ENCODE results near the gene BANF1.

The BANF1 gene, protein sequence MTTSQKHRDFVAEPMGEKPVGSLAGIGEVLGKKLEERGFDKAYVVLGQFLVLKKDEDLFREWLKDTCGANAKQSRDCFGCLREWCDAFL

DNA sequence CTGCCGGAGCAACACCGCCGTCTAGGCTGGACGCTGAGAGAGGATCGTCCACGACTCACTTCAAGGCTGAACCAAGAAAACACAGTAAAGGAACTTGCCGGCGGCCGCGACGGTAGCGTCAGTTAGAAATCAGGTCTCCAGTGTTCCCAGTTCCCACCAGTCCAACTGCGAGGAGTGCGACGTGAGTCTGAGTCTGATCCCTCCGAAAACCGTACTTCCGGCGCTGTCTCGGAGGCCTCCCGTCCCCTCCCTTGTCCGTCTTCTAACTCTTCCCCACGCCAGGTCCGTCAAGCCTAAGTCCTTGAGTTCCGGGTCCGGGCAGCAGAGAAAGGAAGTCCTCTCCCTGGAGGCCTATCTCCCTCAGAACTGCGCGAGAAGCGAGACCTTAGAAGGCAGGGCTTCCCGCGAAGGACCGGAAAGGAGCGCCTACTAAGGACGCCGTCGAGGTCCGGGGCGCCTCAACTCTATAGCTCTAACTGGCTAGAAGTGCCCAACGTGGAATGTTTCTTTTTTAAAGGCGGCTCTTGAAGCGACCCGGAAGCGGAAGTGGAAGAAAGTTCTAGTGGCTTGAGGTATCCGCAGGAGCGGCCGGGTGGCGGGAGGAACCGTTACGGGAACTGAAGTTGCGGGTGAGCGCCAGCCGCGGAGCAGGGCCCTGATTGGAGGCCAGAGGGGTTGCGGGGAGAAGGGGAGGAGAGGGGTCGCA lies at the start of gene BANF1, which contains the start of gene EIF1AD:
TSS of gene BANF1 (plus strand) at position 562 of the 706 bp plus-strand sequence. CDS start 748 bp downstream, outside the sequence.
TSS of gene EIF1AD (minus strand) at position 216 of the 706 bp plus-strand sequence. CDS start 1,768 bp downstream, outside the sequence.
- DNase-seq (ENCODE audit: low spot score): peak; percentile 98

DNA sequence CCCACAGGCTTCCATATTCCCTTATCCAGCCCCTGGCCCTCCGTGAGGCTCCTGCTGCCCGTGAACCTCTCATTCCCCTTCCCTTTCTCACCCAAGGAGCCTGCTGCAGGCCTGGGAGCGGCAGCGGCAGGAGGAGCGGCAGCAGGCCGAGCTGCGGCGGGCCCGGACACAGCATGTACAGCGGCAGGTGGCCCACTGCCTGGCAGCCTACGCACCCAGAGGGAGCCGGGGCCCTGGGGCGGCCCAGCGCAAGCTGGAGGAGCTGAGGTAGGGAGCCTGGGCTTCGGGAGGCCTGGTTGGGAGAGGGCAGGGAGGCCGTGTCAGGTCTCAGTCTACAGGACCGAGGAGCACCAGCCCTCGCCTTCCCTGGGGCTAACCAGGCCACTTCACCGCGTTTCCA lies 48.8 kb upstream of the BANF1 start:
- no peak for DNase-seq (ENCODE audit: low spot score)

DNA sequence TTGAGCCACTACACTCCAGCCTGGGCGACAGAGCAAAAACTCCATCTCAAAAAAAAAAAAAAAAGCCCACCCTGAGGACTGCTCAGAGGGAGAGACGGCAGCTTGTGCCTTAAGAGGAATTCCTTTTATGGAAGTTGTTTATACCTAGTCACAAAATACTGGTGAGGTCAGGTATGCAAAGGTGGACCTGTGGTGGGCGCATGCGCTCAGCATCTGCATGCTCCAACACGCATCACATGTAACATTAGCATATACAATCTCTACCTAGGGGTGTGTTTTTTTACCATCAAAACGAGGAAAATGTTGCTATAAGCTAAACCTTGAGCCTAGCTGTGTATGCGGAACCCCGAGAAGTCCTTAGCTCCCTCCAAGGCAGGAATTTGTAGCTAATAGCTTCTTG lies 47.5 kb upstream of the BANF1 start:
- DNase-seq (ENCODE audit: low spot score): no peak

DNA sequence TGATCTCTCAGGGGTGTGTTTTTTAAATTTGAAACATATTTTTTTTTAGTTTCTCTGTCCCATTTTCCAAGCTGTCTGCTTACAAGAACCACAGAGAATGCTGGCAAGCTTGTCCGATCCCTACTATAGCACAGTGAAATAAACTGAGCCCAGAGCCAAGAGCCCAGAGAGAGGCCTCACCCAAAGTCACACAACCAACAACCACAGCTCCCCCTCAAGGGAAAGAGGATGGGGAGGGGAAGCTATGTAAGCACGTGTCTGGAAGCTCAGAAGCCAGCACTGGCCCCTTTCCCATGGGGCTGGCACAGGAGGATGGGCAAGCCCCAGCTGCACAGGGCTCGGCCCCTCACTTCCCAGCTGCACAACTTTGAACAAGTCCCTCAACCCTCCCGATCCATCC lies 44.0 kb upstream of the BANF1 start:
- no peak for DNase-seq (ENCODE audit: low spot score)

DNA sequence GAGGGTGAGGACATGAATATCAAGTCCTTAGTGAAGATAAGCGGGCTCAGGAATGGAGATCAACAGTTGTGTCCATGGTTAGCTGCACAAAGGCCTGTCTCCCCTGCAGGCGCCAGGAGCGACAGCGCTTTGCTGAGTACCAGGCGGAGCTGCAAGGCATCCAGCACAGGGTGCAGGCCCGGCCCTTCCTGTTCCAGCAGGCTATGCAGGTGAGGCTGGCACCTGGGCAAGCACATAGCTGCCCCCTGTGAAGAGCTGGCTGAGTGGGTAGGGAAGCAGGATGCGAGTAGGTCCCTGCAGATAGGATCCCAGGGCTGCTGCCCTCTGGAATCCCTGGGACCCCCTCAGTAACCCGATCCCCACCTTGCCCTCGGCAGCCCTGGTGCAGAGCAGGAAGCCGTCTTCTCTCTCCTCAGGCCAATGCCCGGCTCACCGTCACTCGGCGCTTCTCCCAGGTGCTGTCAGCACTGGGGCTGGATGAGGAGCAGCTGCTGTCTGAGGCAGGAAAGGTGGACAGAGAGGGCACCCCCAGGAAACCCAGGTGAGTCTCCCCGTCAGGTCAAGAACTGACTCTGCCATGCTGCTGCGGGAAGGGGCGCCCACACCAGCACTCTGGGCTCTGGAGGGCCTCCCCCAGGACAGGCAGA lies 43.4 kb upstream of the BANF1 start:
- DNase-seq (ENCODE audit: low spot score): no peak

DNA sequence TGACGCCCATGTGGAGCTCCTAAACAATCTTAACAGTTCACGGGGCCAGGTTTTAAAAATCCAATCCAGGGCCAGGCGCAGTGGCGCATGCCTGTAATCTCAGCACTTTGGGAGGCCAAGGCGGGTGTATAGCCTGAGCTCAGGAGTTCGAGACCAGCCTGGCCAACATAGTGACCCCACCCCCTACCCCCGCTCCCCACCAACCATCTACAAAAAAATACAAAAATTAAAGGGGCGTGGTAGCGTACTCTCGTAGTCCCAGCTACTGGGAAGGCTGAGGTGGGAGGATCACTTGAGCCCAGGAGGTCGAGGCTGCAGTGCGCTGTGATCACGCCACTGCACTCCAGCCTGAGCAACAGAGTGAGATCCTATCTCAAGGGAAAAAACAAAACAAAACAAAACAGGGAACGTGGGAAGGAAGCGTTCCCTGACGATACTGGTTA lies 41.5 kb upstream of the BANF1 start:
- no peak for DNase-seq (ENCODE audit: low spot score)

DNA sequence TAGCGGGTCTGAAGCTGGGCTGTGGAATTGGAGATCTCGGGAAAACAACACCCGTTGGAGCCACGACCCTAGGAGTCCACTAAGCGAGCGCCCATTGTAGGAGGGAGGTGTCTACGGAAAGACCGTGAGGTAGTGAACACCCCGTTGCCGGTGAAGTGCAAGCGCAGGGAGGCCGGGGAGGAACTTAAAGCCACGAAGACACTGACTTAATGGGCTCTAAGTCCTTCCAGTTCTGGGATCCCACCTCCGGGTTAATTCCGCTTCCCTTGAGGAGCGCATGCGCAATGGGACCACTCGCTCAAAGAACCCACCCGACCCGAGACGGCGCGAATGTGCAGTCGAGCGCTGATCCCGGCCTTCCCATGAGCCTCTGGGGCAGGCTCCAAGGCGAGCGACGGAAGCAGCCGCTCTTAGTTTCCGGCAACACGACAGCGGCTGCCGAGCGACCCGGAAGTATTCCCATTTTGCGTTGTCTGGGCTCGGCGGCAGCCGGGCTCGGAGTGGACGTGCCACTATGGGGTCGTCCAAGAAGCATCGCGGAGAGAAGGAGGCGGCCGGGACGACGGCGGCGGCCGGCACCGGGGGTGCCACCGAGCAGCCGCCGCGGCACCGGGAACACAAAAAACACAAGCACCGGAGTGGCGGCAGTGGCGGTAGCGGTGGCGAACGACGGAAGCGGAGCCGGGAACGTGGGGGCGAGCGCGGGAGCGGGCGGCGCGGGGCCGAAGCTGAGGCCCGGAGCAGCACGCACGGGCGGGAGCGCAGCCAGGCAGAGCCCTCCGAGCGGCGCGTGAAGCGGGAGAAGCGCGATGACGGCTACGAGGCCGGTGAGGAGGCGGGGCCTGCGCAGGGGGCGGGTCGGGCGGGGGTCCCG lies 40.8 kb upstream of the BANF1 start, which contains the start of gene SART1:
TSS of gene SART1 (plus strand) at position 468 of the 874 bp plus-strand sequence. CDS start at position 515, 47 bp downstream.
- DNase-seq (ENCODE audit: low spot score): peak; percentile 98

DNA sequence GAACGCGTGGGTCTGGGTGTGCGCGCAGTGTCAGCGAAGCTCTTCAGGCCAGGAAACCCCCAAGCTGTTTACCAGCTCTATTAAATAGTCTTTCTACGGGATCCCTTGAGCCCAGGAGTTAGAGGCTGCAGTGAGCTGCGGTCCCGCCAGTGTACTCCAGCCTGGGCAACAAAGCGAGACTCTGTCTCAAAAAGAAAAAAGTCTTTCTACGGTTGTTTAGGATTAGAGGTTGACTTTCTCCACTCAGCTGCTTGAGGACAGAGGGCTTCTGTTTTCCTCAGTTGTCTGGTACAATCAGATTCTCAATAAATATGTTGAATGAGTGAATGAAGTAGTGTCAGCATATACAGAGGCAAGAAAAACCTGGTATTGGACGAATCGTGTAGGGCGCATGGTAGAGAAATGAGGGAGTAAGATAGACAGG lies 40.1 kb upstream of the BANF1 start:
- DNase-seq (ENCODE audit: low spot score): no peak

DNA sequence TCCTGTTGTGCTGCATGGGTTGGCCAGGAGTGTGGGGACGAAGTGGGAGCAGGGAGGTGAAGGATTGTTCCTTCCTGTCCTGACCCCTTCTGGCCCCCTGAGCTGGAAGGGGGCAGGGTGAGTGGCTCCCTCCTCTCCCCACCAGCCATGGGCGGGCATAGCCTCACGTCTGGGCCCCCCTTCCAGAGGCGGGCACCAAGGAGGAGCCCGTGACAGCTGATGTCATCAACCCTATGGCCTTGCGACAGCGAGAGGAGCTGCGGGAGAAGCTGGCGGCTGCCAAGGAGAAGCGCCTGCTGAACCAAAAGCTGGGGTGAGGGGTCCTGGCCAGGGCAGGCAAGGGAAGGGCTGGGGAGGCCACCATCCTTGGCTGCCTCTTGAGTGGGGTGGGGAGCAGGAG lies 37.4 kb upstream of the BANF1 start:
- no peak for DNase-seq (ENCODE audit: low spot score)

DNA sequence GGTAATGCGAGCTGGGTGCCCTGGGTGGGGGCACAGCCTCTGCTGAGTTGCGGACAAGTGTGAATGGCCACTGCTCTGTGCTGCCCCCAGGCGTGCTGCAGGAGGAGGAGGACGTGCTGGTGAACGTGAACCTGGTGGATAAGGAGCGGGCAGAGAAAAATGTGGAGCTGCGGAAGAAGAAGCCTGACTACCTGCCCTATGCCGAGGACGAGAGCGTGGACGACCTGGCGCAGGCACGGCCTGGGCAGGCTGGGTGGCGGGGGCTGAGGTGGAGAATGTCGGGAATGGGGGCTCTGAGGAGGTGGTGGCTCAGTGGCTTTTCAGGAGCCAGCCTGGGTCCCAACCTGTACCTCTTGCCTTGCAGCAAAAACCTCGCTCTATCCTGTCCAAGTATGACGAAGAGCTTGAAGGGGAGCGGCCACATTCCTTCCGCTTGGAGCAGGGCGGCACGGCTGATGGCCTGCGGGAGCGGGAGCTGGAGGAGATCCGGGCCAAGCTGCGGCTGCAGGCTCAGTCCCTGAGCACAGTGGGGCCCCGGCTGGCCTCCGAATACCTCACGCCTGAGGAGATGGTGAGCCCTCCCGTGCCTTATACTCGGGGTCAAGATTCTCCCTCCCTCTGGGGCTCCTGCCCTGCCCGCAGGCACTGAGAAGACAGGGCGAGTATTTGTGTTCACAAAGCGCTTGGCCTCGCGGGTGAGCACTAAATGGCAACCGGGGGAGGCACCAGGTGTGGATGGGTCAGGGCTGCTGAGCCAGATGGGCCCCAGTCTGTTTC lies 36.1 kb upstream of the BANF1 start:
- no peak for DNase-seq (ENCODE audit: low spot score)

DNA sequence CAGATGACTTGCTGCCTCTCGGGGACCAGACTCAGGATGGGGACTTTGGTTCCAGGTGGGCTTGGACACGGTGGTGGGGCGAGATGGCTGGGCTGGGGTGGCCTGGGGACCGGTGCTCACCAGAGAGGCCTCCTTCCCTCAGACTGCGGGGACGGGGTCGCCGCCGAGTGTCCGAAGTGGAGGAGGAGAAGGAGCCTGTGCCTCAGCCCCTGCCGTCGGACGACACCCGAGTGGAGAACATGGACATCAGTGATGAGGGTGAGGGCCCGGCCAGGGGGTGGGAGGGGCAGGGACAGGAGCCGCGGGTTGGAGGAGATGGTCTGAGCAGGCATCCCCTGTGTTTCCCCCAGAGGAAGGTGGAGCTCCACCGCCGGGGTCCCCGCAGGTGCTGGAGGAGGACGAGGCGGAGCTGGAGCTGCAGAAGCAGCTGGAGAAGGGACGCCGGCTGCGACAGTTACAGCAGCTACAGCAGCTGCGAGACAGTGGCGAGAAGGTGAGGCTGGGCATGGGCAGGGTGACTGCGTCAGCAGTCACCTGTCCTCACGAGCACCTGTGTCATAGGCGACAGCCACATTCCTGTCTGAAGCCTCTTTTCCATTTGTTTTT lies 34.9 kb upstream of the BANF1 start:
- no peak for DNase-seq (ENCODE audit: low spot score)

DNA sequence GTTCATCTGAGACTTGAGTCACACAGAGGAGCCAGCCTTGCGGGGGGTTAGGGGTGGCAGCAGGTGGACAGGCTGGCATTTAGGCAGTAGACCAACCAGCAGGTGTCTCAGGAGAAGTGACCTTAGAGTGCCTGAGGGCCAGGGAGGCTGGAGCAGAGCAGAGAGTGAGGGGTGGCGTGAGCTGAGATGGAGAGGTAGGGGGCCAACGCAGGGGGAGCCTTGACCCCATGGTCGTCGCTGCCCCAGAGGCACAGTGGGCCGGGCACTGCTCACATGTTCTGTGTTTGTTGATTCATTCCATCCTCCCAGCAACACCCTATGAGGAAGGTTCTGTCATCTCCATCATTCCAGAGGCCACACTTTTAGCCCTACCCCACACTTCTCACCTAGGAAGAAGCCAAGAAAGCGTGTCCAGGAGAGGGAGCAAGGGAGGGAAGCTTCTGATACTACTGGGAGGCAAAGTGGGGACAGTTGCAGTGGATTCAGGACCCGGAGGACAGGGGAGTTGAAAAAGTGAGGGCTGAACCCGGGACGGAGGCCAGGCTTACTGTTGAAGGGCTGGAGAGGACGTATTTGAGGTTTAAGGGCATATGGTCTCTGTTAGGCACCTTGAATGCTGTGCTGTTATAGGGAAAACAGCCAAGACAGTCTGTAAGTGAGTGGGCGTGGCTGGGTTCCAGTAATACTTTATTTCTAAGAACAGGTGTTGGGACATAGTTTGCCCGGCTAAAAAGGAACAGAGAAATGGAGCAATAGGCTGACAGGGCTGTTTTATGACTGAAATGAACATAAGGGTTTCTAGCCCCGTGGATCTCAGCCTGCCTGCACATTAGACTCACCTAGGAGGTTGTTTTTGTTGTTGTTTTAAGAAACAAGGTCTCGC lies 33.5 kb upstream of the BANF1 start:
- no peak for DNase-seq (ENCODE audit: low spot score)

DNA sequence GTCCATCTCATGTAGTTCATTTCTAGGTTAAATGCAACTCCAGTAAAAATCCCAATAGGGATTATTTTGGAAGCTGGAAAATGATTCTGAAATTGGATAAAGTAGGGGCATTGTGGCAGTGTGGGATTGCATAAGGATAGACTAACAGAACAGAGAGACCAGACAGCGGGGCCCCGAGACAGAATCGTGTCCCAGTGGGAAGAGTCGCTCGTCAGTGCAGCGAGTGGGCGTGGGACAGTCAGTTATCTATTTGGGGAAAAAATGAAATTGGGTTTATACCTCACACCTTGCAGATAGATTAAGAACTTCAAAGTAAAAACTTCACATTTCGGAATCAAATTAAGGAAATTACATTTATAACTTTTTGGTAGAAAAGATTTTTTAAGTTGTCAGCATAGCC lies 30.2 kb upstream of the BANF1 start:
- no peak for DNase-seq (ENCODE audit: low spot score)

DNA sequence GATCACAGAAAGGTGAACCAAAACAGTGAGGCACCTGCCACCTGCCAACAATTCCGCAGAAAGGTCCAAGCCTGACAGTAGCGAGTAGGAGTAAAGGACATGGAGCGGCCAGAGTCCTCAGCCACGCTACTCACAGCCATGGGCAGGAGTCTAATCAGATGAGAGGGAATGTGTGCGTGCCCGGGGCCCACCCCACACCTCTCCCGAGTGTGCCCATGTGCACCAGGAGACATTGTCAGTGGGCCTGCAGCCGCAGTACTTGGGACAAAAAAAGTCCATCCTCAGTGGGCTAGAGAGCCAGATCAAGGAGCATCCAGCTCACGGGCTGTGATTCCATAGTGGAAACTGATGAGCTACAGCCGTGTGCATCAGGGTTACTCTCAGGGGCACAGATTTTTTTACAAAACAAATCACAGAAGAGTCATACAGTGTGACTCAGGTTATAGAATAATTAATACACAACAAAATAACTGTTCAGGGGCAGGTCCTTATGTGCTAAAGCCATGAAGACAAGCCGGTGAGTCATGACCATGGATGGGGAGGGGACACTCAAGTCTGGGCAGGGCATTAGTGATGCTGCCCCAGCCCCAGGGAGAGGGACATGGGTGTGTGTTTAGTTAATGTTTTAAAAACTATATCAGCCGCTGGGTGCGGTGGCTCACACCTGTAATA lies 28.7 kb upstream of the BANF1 start:
- peak; percentile 71 for DNase-seq (ENCODE audit: low spot score)

DNA sequence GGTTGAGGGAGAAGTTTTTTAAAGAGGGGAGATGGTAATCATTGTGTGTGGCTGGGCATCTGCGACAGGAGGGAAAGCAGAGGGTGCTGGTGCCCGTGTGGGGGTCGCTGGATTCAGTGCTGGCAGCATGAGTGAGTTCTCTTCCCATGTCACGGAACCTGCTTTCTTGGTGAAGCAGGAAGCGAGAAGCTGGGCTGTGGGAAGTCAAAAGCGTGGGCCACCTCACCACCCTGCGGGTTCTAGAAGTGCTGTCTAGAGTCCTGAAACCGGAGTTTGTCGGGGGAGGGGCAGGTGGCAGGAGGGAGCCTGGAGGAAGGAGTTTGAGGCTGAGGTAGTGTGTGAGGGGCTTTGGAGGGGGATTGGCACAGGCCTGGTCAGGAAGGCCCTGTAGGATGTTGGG lies 26.5 kb upstream of the BANF1 start:
- no peak for DNase-seq (ENCODE audit: low spot score)

DNA sequence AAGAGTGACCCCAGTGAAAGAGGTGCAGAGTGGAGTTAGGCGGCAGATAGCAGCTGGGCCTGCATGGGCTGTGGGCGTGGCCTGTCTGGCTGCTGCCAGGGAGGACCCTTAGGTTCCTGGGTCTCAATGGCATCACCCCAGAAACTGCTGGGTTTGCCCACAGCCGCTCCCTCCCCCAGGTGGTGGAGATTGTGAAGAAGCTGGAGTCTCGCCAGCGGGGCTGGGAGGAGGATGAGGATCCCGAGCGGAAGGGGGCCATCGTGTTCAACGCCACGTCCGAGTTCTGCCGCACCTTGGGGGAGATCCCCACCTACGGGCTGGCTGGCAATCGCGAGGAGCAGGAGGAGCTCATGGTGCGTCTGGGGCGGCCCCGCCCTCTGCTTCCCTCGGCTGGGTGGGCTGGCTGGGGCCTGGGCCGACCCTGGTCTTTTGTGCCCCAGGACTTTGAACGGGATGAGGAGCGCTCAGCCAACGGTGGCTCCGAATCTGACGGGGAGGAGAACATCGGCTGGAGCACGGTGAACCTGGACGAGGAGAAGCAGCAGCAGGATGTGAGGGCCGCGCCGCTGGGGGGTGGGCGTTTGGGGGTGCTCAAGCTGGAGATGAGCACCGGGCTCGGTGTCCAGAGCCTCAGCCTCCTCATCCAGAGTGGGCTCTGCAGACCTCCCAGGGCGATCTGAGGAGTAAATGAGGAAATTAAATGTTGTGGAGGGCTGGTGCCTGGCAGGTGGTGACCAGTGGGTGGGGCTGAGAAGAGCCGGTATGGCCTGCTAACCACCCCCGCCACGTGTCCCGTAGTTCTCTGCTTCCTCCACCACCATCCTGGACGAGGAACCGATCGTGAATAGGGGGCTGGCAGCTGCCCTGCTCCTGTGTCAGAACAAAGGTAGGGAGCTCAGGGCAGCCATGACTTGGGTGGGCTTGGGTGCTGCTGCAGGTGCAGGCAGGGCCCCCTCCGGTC lies 25.8 kb upstream of the BANF1 start:
- DNase-seq (ENCODE audit: low spot score): no peak

DNA sequence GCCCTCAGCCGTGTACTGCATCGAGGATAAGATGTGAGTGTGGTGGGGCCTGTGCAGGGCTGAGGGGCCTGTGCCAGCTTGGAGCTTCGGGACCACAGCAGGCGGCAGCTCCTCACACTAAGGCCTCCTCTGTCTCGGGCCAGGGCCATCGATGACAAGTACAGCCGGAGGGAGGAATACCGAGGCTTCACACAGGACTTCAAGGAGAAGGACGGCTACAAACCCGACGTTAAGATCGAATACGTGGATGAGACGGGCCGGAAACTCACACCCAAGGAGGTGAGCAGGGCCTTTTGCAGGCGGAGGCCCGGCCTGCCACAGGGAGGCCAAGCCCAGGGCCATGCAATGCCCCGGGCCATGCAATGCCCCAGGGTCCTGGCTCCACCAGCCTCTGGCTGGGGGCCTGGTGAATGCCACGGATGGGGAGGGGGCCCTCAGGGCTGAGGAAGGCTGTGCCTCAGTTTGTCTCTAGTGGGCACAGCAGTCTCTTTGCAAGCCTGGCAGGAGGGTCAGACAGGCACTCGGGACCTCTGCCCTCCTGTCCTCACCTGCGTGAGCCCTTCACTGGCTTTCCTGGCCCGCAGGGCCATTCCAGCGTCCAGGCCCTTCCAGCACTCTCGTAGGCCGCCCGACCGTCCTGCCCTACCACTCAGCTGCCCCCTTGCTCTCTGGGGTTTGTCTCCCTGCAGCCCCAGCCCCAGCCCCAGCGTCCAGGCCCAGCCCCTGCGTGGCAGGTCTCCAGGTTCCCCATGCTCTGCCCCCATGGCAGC lies 24.5 kb upstream of the BANF1 start:
- DNase-seq (ENCODE audit: low spot score): no peak

All from kidney tubule cell (primary cell).